Thyroid gland (tissue), 4 donors: Measurements from ENCODE around the gene PHF8. TPM values are rescaled to one million over a fixed set of nuclear protein-coding genes. Genes with fewer than 3 reads are reported as not detected.
A peak's percentile ranks its signal among the peaks of the same experiment; 100 is the strongest.

Source experiments
- DNase-seq, 2 donors: peaks; one replicate each; pipeline ENCODE4 v3.0.0-alpha.2; 2019
- H3K27ac ChIP-seq, 3 donors: fragments of 200-600 bp; sonication (generic); 1 replicate in 2 of 3; 2 replicates in 1 of 3; pipeline ENCODE4 v1.5.1; 2016 to 2019; ENCODE audit warnings: mild to moderate bottlenecking in 1 of 3, moderate library complexity in 1 of 3
- H3K27me3 ChIP-seq: fragments of 200-600 bp; sonication (generic); one replicate; pipeline ENCODE4 v1.5.1; 2019
- H3K36me3 ChIP-seq, 2 donors: fragments of 200-600 bp; sonication (generic); one replicate each; pipeline ENCODE4 v1.5.1; 2016 to 2019
- H3K4me1 ChIP-seq, 2 donors: fragments of 200-600 bp; sonication (generic); one replicate each; pipeline ENCODE4 v1.5.1; 2017 to 2019
- H3K4me3 ChIP-seq, 3 donors: fragments of 200-600 bp; sonication (generic); replicated peaks in 1 of 3; 1 replicate in 2 of 3; 2 replicates in 1 of 3; pipeline ENCODE4 v1.5.1; 2016; ENCODE audit warnings: mild to moderate bottlenecking in 1 of 3
- H3K9me3 ChIP-seq: fragments of 200-600 bp; sonication (generic); one replicate; pipeline ENCODE4 v1.5.1; 2017
- POLR2A ChIP-seq, 2 donors: fragments of 450-650 bp; IDR thresholded peaks; one replicate each; pipeline ENCODE4 v1.6.1; 2017; ENCODE audit warnings: antibody characterized with exemption in 2 of 2, mild to moderate bottlenecking in 2 of 2, moderate library complexity in 1 of 2
- WGBS, 2 donors: methylation state at CpG; one replicate each; pipeline ENCODE4 v1.1.5; 2017; 5-methylcytosine and 5-hydroxymethylcytosine counted together
- intact Hi-C: fragments of 100-400 bp; cut with DNase I; formaldehyde crosslinking; loops from one replicate; pipeline ENCODE4 v1.15.1; 2023
- total RNA-seq, 4 donors: library from RNA; depleted of rRNA; stranded (reverse); fragments of >200 nt; gene quantifications; one replicate each; pipeline ENCODE4 v1.2.3, GENCODE V29; 2016
- TF ChIP-seq, protein P1 (sequence below), 6 experiments: fragments of 200-600 bp in 3 of 6; fragments of 450-650 bp in 3 of 6; sonication (generic) in 3 of 6; IDR thresholded peaks; one replicate each; pipeline ENCODE4 v1.5.1; 2016 to 2019; ENCODE audit warnings: antibody characterized with exemption in 6 of 6, mild to moderate bottlenecking in 2 of 6, inconsistent platforms in 1 of 6, moderate library complexity in 1 of 6

PHF8 gene
- total RNA-seq: 10 to 100 TPM; 30.4 to 89.5 (median 36.3) TPM

DNA sequence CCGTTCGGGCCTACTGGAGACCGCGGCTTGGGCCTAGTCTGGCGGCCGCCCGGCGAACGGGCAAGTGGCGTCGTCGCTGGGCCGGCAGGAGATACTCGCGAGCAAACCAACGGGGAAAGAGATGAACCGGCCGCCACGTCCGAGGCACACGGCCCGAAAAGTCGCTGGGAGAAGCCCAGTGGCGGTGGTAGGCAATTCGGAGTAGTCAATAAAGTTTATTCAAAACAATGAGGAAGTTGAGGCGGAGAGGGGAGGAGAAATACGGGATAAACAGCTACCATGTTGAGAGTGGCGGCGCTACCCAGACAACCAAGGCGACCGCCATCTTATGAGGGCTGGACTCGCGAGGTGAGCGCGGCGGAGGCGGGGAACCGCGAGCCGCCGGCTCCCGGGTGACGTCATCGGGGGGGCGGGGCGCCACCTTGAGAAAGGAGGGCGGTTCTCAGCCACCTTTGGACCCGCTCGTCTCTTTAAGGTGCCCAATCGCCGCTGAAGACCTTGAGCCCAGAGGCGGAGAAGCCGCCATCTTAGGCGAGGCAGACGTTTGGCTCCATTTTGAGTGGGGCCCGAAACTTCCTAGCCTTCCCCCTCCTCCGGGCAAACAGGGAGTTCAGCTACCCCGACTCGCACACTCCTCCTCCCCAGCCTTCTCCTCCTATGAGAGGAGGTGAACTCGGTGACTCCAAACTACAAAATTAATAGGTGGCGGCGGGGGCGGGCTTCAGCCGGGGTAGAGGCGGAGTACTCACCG lies at the start of gene PHF8:
TSS of gene PHF8 (minus strand) at position 348 of the 751 bp plus-strand sequence. CDS start 1,745 bp downstream, outside the sequence.
- Histone ChIP-seq H3K9me3 (no peaks in the 10 kb centered on the region), H3K4me3 (peak within 1 kb of the TSS in 2 of 3 donors; percentile 42 to 68)

GRCh38 chrX:54093571-54093970 lies 49.3 kb upstream of the PHF8 start:
- Histone ChIP-seq H3K4me1 (no peaks in the 10 kb centered on the region), H3K27ac (no peak overlapping the region), H3K9me3 (no peaks in the 10 kb centered on the region), H3K36me3 (no peaks in the 10 kb centered on the region), H3K4me3 (no peak overlapping the region), H3K27me3 (no peaks in the 10 kb centered on the region)
- no peak for TF ChIP-seq POLR2A (IDR thresholded peaks at IDR 0.05)
- TF ChIP-seq, protein P1, sequence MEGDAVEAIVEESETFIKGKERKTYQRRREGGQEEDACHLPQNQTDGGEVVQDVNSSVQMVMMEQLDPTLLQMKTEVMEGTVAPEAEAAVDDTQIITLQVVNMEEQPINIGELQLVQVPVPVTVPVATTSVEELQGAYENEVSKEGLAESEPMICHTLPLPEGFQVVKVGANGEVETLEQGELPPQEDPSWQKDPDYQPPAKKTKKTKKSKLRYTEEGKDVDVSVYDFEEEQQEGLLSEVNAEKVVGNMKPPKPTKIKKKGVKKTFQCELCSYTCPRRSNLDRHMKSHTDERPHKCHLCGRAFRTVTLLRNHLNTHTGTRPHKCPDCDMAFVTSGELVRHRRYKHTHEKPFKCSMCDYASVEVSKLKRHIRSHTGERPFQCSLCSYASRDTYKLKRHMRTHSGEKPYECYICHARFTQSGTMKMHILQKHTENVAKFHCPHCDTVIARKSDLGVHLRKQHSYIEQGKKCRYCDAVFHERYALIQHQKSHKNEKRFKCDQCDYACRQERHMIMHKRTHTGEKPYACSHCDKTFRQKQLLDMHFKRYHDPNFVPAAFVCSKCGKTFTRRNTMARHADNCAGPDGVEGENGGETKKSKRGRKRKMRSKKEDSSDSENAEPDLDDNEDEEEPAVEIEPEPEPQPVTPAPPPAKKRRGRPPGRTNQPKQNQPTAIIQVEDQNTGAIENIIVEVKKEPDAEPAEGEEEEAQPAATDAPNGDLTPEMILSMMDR (IDR thresholded peaks at IDR 0.05): no peak
- intact Hi-C loops: no loop called here
- no peak for DNase-seq
- WGBS, 2 donors: 75 to 83% methylated on average over 2 of the region's 2 CpGs

More for the DNA sequence above, at the start of gene PHF8:
- H3K27me3 ChIP-seq: no peaks in the 10 kb centered on the region
- peak within 1 kb of the TSS; percentile 86 to 96 (median 86) for H3K27ac ChIP-seq
- TF ChIP-seq POLR2A (IDR thresholded peaks at IDR 0.05): peak in 1 of 2 donors; percentile 50
- TF ChIP-seq, protein P1 (IDR thresholded peaks at IDR 0.05): no peak
- intact Hi-C loops: no loop called here
- WGBS, 2 donors: 0% methylated on average over 12 to 23 of the region's 66 CpGs
- H3K4me1 ChIP-seq: peaks cover 0 to 6% of the 10 kb centered on the region in 2 donors
- peak; percentile 95 for DNase-seq
- H3K36me3 ChIP-seq: peaks cover 0 to 9% of the 10 kb centered on the region in 2 donors

DNA sequence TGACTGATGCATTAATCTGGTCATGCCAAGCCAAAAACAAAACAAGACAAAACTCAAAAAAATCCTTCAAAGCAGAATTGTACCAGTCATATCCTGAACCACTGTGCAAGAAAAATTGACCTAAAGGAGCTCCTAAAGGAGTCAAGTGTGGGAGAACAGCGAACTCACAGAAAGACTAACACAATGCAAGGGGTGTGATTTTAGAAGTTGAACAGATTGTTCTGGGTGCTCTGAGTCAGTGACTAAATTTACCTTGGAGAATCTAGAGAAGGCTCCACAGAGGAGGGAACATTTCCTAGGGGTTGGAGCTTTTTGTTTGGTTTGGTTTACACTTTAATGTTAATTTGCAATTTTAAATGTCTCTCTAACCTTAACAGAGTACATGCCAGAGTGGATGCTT lies 48.9 kb upstream of the PHF8 start:
- H3K27me3 ChIP-seq: no peaks in the 10 kb centered on the region
- no peaks in the 10 kb centered on the region for H3K4me1 ChIP-seq
- TF ChIP-seq POLR2A (IDR thresholded peaks at IDR 0.05): no peak
- TF ChIP-seq, protein P1 (IDR thresholded peaks at IDR 0.05): no peak
- H3K27ac ChIP-seq: no peak overlapping the region
- WGBS, 2 donors: 31 to 40% methylated on average over 1 of the region's 1 CpG
- no peaks in the 10 kb centered on the region for H3K9me3 ChIP-seq
- DNase-seq: no peak
- no peak overlapping the region for H3K4me3 ChIP-seq
- H3K36me3 ChIP-seq: no peaks in the 10 kb centered on the region
- intact Hi-C loops: no loop called here

DNA sequence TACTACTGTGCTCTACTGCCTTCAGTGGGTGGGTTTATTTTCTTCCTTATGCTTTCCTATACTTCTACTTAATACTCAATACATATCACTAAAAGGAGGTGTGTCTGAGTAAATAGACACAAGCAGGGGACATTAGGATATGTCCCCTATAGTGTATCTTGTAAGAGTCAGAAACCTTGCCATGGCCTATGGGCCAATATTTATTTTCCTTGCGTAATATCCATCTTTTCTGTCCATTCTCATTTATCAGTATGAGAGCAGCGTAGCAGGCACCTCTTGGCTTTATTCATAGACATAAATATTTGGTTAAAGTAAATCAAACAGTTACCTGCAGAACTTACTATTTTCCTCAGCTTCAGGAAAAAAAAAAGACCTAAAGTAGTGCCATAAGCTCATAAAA lies 46.6 kb upstream of the PHF8 start:
- H3K9me3 ChIP-seq: no peaks in the 10 kb centered on the region
- intact Hi-C loops: no loop called here
- TF ChIP-seq, protein P1 (IDR thresholded peaks at IDR 0.05): no peak
- TF ChIP-seq POLR2A (IDR thresholded peaks at IDR 0.05): no peak
- DNase-seq: no peak
- no peaks in the 10 kb centered on the region for H3K4me1 ChIP-seq
- no peaks in the 10 kb centered on the region for H3K36me3 ChIP-seq
- WGBS, 2 donors: 100% methylated on average over 2 of the region's 2 CpGs
- H3K27me3 ChIP-seq: no peaks in the 10 kb centered on the region
- H3K27ac ChIP-seq: no peak overlapping the region
- no peak overlapping the region for H3K4me3 ChIP-seq

- H3K27me3 ChIP-seq: no peaks in the 10 kb centered on the region
- no peaks in the 10 kb centered on the region for H3K9me3 ChIP-seq
- no peak for TF ChIP-seq POLR2A (IDR thresholded peaks at IDR 0.05)
- TF ChIP-seq, protein P1 (IDR thresholded peaks at IDR 0.05): no peak
- 94 to 98% methylated on average over 2 of the region's 2 CpGs for WGBS, 2 donors
- DNase-seq: no peak
- H3K27ac ChIP-seq: no peak overlapping the region
- no peak overlapping the region for H3K4me3 ChIP-seq
- H3K4me1 ChIP-seq: no peaks in the 10 kb centered on the region
- H3K36me3 ChIP-seq: no peaks in the 10 kb centered on the region
- intact Hi-C loops: no loop called here
These were observed 44.9 kb upstream of the PHF8 start for GRCh38 chrX:54089191-54089590.
